GM04504 (cell line): ENCODE results near the gene ARL16.

Experiments
- DNase-seq: peaks from one replicate; pipeline ENCODE4 v3.0.0-alpha.2; 2012; ENCODE audit warnings: low read depth

ARL16 gene

DNA sequence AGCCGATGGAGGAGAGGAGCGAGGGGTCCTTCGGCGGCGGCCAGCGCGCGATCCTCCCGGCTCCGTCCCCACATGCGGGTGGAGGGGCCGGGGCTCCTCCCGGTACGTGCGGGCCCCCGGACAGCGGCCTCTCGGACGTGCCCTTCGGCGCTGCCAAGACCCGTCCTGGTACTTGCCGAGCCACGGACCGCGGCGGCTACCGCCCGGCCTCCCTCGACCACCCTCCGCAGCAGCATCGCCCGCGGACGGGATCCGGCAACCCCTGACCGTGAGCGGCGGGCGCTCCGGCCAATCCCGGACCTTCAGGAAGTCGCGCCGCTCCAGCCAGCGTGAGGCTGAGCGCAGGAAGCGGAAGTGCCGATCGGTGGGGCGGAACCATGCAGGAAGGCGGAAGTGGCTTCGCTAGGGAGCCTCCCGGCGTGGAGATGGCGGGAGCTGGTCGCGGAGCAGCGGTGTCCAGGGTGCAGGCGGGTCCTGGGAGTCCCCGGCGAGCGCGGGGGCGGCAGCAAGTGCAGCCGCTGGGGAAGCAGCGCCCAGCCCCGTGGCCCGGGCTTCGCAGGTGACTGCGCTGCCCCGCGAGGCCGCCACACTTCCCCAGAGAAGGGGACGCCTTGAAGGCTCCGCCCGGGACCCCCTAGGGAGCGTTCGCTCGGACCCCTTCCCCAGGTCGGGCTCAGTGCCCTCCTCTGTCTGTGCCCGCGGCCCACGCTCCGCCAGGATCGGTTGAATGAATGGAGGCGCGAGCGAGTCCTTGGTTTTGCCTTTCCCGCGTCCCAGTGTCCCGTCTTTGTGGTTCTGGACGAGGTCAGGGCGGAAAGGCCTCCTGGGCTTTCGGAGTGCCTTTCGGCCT, 17.0 kb downstream of the ARL16 start, which contains the start of the genes CCDC137 and OXLD1:
TSS of gene CCDC137 (plus strand) at position 396 of the 850 bp plus-strand sequence. CDS start at position 426, 30 bp downstream.
TSS of gene OXLD1 (minus strand) at position 264 of the 850 bp plus-strand sequence. CDS start at position 236, 28 bp downstream.
- peak; percentile 89 for DNase-seq

DNA sequence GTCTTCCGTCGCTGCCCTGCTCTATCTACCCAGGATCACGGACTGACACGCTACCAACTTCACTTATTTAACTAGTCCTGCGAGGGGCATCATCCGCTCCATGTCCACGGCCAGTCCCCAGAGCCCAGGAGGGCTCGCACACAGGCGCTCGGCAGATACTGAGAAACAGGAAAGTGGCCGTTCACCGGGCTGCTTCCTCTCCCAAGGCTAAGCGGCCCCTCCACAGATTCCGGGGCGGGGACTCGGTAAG, 17.6 kb downstream of the ARL16 start:
- DNase-seq: no peak

- no peak for DNase-seq
These were observed 18.1 kb downstream of the ARL16 start for GRCh38 chr17:81665205-81666091.

- DNase-seq: no peak
These were observed 19.5 kb downstream of the ARL16 start for GRCh38 chr17:81664051-81664470.

- no peak for DNase-seq
These were observed 21.6 kb downstream of the ARL16 start for GRCh38 chr17:81662002-81662401.

GRCh38 chr17:81660441-81660840, 23.2 kb downstream of the ARL16 start:
- no peak for DNase-seq

- no peak for DNase-seq
These were observed 24.6 kb downstream of the ARL16 start for GRCh38 chr17:81659038-81659437.

DNA sequence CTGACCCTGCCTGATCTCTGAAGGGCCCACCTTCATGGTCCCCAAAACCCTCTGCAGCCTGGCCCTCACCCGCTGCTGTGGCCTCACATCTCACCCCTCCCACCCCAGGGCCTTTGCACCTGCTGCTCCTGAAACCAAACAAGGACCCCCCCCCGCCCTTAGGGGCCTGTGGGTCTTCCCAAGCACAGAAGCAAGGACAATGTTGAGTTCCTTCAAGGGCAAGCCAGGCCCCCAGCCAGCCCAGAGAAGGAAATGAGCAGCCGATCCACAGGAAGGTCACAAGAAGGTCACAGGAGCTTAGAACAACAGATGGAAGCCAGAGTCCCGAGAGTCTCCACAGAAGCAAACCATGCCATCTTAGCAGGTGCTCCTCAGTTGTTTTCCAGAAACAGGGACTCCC, 26.8 kb downstream of the ARL16 start:
- DNase-seq: no peak

DNA sequence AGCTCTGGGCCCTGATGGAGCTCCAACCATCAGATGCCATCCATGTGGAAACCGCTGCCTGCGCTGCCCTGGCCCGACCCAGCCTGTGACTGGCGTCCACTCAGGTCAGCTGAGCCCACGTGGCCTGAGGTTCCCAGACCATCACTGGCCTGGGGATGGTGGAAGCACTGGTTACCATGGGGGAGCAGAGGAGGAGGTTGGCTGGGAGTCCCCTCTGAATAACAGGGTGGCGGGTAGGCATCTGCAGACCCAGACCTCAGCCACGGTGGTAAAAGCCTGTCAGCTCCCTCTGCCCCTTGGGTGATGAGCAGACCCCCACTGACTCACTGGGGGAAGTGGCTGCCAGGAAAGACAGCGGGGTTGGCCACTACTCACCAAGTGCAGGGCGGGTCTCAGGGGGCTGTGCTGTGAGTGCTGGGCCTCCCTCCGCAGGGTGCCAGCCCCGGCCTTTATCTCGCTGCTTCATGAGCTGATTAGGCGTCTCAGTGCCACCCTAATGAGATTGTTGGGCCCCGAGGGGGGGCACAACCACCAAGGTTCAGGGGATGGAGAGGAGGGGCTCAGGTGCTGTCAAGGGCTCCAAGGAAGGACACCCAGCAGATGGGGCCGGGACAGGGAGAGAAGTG, 27.4 kb downstream of the ARL16 start, which contains the start of gene PDE6G:
TSS of gene PDE6G (minus strand) at position 425 of the 626 bp plus-strand sequence. CDS start 3,237 bp downstream, outside the sequence.
- DNase-seq: no peak

DNA sequence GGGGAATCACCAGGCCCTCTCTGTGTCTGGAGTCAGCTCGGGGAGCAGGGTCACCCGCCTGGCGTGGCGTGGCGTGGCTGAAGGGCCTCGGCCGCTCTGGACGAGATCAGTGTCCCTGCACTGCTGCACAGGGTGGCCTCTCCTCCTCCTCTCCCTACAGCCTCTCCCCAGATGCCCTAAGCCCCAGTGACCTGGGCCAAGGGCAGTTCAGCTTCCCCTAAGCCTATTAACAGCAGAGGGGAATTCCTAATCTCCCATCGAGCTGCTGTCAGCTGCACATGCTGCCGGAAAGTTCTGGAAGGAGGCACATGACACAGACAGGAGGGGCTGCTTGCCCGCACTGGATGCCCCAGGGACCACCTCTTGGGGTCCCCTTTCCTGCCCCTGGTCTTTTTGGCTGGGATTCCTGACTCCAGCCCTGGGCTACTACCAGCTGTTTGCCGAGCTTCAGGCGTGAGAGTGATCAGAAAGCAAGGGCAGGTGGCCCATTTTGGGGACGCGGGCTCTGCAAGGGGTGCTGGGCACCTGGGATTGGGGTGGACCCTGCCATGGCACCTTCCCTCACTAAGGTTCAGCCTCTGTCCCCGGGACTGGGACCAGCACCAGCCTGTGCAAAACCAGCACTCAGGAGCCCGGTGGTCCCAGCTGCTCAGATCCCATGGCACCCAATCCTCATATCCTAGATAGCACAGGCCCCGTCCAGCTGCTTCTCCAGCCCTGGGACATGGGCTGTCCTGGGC, 28.0 kb downstream of the ARL16 start:
- DNase-seq: no peak

- no peak for DNase-seq
These were observed 30.5 kb downstream of the ARL16 start for GRCh38 chr17:81652906-81653771.

- peak; percentile 85 for DNase-seq
These were observed 31.9 kb downstream of the ARL16 start for GRCh38 chr17:81651692-81652091.

- DNase-seq: no peak
These were observed 32.6 kb downstream of the ARL16 start for GRCh38 chr17:81650951-81651350.

DNA sequence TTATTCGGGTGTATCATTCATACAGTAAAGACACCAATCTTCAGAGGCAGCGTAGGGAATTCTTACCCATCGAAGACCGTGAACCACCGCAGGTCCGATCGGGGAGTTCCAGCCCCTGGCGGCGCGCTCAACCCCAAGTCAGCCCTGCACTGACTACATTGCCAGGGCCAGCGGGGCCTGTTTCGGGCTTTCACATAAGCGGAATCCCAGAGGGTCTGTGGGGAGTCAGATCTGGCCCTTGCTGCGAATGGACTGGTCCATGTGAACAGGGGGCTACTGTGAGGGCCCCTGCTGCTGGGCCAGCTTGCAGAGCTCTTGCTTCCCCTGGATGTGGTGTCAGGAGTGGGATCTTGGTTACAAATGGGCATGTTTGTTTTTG, 34.9 kb downstream of the ARL16 start:
- no peak for DNase-seq

DNA sequence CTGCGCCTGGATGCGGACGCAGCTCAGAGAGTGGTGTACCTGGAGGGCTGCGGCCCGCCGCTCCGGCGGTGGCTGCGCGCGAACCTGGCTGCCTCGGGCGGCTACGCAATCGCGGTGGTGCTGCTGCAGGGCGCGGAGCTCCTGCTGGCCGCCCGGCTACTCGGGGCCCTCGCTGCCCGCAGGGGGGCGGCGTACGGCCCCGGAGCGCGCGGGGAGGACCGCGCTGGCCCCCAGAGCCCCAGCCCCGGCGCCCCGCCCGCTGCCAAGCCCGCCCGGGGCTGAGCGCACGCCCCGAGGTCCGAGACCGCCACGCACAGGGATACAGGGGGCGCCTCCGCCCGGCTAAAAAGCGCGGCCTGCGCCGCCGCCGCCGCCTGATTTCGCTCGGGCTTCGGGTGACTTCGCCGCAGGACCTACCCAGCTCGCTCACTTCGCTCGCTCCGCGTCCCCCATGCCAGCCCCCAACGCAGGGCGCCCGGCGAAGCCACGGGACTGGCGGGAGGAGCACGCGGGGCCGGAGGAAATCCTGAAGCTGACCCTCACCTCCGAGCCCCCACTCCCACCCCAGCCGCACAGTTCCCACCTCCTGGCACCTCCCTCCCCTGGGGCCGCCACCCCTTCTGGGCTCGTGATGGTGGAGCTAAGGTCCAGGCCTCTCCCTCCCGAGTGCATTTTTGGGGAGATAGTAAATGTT, 35.4 kb downstream of the ARL16 start:
- no peak for DNase-seq

DNA sequence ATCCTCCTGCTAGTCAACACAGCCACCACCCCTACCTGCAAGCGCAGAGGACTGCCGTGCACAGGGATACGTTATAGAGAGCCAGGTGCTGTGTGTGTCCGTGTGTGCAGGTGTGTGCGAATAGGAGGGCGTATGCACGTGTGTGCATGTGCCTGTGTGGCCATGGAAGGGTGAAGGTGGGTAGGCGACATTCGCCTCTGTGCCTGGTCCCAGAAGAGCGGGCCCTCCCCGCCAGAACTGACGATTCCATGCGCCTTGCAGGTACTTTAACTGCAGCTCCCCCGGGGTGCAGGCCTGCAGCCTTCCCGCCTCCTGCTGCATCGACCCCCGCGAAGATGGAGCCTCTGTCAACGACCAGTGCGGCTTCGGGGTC, 36.0 kb downstream of the ARL16 start:
- no peak for DNase-seq

- DNase-seq: no peak
These were observed 36.6 kb downstream of the ARL16 start for GRCh38 chr17:81646869-81647600.

GRCh38 chr17:81644976-81645952, 38.3 kb downstream of the ARL16 start:
- no peak for DNase-seq
